HG02973 (cell line): ENCODE measurements around the gene TEX2.
A peak's percentile ranks its signal among the peaks of the same experiment; 100 is the strongest.

Source experiments
- ATAC-seq: cut with Tn5 transposase; IDR thresholded peaks from one replicate; pipeline ENCODE4 v1.9.1; 2021; ENCODE audit warnings: moderate library complexity; ENCODE audit not compliant: unreplicated experiment

Gene TEX2

GRCh38 chr17:64270885-64271284 is 7.8 kb upstream of the TEX2 start:
- ATAC-seq = no peak

- ATAC-seq = no peak
Measured at GRCh38 chr17:64269687-64270649, 6.9 kb upstream of the TEX2 start.

GRCh38 chr17:64264891-64265290 is 1.8 kb upstream of the TEX2 start:
- no peak for ATAC-seq

GRCh38 chr17:64262198-64262999 is 661 bp downstream of the TEX2 start:
- peak; percentile 30 for ATAC-seq

GRCh38 chr17:64261417-64262145 is 1.5 kb downstream of the TEX2 start:
- no peak for ATAC-seq

- ATAC-seq = no peak
Measured at GRCh38 chr17:64260886-64261285, 2.2 kb downstream of the TEX2 start.

- no peak for ATAC-seq
Measured at GRCh38 chr17:64259922-64260321, 3.1 kb downstream of the TEX2 start.

GRCh38 chr17:64259426-64259825 is 3.6 kb downstream of the TEX2 start:
- ATAC-seq = no peak

GRCh38 chr17:64256913-64257807 is 5.9 kb downstream of the TEX2 start:
- no peak for ATAC-seq

- no peak for ATAC-seq
Measured at GRCh38 chr17:64255764-64256163, 7.3 kb downstream of the TEX2 start.

- ATAC-seq = no peak
Measured at GRCh38 chr17:64254755-64255154, 8.3 kb downstream of the TEX2 start.

- ATAC-seq = no peak
Measured at GRCh38 chr17:64253470-64253869, 9.6 kb downstream of the TEX2 start.

- no peak for ATAC-seq
Measured at GRCh38 chr17:64252831-64253230, 10.2 kb downstream of the TEX2 start.

GRCh38 chr17:64250233-64250835 is 12.7 kb downstream of the TEX2 start:
- no peak for ATAC-seq

GRCh38 chr17:64247836-64248235 is 15.2 kb downstream of the TEX2 start:
- ATAC-seq = no peak

- no peak for ATAC-seq
Measured at GRCh38 chr17:64245218-64246145, 17.6 kb downstream of the TEX2 start.

GRCh38 chr17:64244165-64244564 is 18.9 kb downstream of the TEX2 start:
- ATAC-seq = no peak

GRCh38 chr17:64243340-64243739 is 19.7 kb downstream of the TEX2 start:
- no peak for ATAC-seq

GRCh38 chr17:64242633-64243032 is 20.4 kb downstream of the TEX2 start:
- no peak for ATAC-seq
